Caco-2 (cell line): ENCODE results near the gene STK16. TPM values are rescaled to one million over a fixed set of nuclear protein-coding genes. Genes with fewer than 3 reads are reported as not detected.

Experiments
- BruUV-seq: library from RNA; stranded (reverse); fragments of 400-500 nt; replicated peaks from 2 replicates; lab custom pipeline; 2021; lab: Mats Ljungman, UMichigan
- CTCF ChIA-PET: fragments of 300-600 bp; sonication (Branson Sonifier 250); formaldehyde crosslinking; loops from one replicate; lab custom pipeline; 2022; ENCODE audit warnings: antibody characterized with exemption; lab: Charles Lee
- POLR2A ChIA-PET: fragments of 300-600 bp; sonication (Branson Sonifier 250); formaldehyde crosslinking; loops from one replicate; lab custom pipeline; 2022; ENCODE audit warnings: antibody characterized with exemption; lab: Charles Lee
- DNase-seq, 2 experiments: peaks; one replicate each; pipeline versions ENCODE4 v3.0.0 to v3.0.0-alpha.2; 2020 to 2022
- H3K27me3 ChIP-seq: replicated peaks from 2 replicates; pipeline ENCODE4 v1.6.0; 2011; ENCODE audit warnings: low read length; ENCODE audit not compliant: control insufficient read depth, insufficient read depth
- H3K36me3 ChIP-seq: 2 replicates; pipeline ENCODE4 v1.5.1; 2011; ENCODE audit warnings: low read length; ENCODE audit not compliant: control insufficient read depth, insufficient read depth
- H3K4me1 ChIP-seq: fragments of 250-450 bp; sonication (Bioruptor Pico); 2 replicates; pipeline ENCODE4 v1.5.1; 2020; ENCODE audit warnings: mild to moderate bottlenecking
- H3K4me3 ChIP-seq: 2 replicates; pipeline ENCODE4 v1.5.1; 2011; ENCODE audit warnings: low read depth, mild to moderate bottlenecking, control low read depth, low read length
- H3K9me3 ChIP-seq: fragments of 250-450 bp; sonication (Bioruptor Pico); 2 replicates; pipeline ENCODE4 v1.5.1; 2020; ENCODE audit warnings: mild to moderate bottlenecking, moderate library complexity
- H3K27ac Mint-ChIP-seq: one replicate; pipeline ENCODE4 v1.8.0; 2022; ENCODE audit warnings: mixed read lengths; ENCODE audit not compliant: unreplicated experiment
- H3K27me3 Mint-ChIP-seq: one replicate; pipeline ENCODE4 v1.8.0; 2022; ENCODE audit warnings: mixed read lengths; ENCODE audit not compliant: insufficient read depth, unreplicated experiment
- H3K36me3 Mint-ChIP-seq: one replicate; pipeline ENCODE4 v1.8.0; 2022; ENCODE audit warnings: mild to moderate bottlenecking, mixed read lengths; ENCODE audit not compliant: insufficient read depth, unreplicated experiment
- H3K4me1 Mint-ChIP-seq: one replicate; pipeline ENCODE4 v1.8.0; 2022; ENCODE audit warnings: low read depth, mixed read lengths; ENCODE audit not compliant: unreplicated experiment
- H3K4me3 Mint-ChIP-seq: one replicate; pipeline ENCODE4 v1.8.0; 2022; ENCODE audit warnings: mild to moderate bottlenecking, moderate library complexity, mixed read lengths; ENCODE audit not compliant: unreplicated experiment
- H3K9me3 Mint-ChIP-seq: one replicate; pipeline ENCODE4 v1.8.0; 2022; ENCODE audit warnings: mixed read lengths; ENCODE audit not compliant: unreplicated experiment
- CTCF ChIP-seq, 2 experiments: fragments of 200-600 bp in 1 of 2; IDR thresholded peaks; 1 replicate in 1 of 2; 2 replicates in 1 of 2; pipeline versions ENCODE4 v1.5.1 to v1.8.0; 2011 to 2022; ENCODE audit warnings: antibody characterized with exemption in 1 of 2, control low read depth in 1 of 2, inconsistent platforms in 1 of 2, low read depth in 1 of 2, low read length in 1 of 2, mild to moderate bottlenecking in 1 of 2, moderate library complexity in 1 of 2; ENCODE audit not compliant: insufficient read depth in 1 of 2, severe bottlenecking in 1 of 2, unreplicated experiment in 1 of 2
- intact Hi-C: fragments of 100-400 bp; cut with micrococcal nuclease; formaldehyde crosslinking; loops from one replicate; pipeline ENCODE4 v1.10.0; 2022; ENCODE audit not compliant: unreplicated experiment
- total RNA-seq: library from RNA; stranded (reverse); gene quantifications from 2 replicates; pipeline ENCODE4 v1.2.3, GENCODE V29; 2022

Gene STK16
- total RNA-seq, 1 experiment from 2014 or later, result 26.6 TPM

GRCh38 chr2:219273937-219274336 lies 28.7 kb downstream of the STK16 start:
- Histone ChIP-seq H3K4me3 (no peak overlapping the region), H3K27me3 (no peaks in the 10 kb centered on the region), H3K9me3 (no peaks in the 10 kb centered on the region), H3K4me1 (peaks cover 37% of the 10 kb centered on the region), H3K36me3 (no peaks in the 10 kb centered on the region)
- ChIA-PET POLR2A (interaction anchor here (0.6 to 1.7 kb wide), 4 partner anchors 13 to 56 kb away, joined by 3 to 7 read pairs (median 4); no protein-coding TSS in a partner anchor), CTCF (interaction anchor here (0.6 to 1.6 kb wide), 8 partner anchors 20 to 200 kb away, joined by 3 to 29 read pairs (median 4); partner anchors contain the start of gene TUBA4A)
- no peak for DNase-seq
- Mint-ChIP-seq H3K27me3 (no peaks in the 10 kb centered on the region), H3K27ac (peak overlapping the region; percentile 82), H3K9me3 (no peaks in the 10 kb centered on the region), H3K36me3 (peaks cover 4% of the 10 kb centered on the region), H3K4me3 (no peak overlapping the region), H3K4me1 (peaks cover 11% of the 10 kb centered on the region)
- intact Hi-C loops, result no loop called here
- BruUV-seq, result no TSS peak
- no peak for TF ChIP-seq CTCF (IDR thresholded peaks at IDR 0.05; ENCODE audit: insufficient read depth in 1 of 2, low read depth in 1 of 2, low read length in 1 of 2, severe bottlenecking in 1 of 2, unreplicated experiment in 1 of 2)

GRCh38 chr2:219274361-219274921 lies 29.2 kb downstream of the STK16 start:
- Mint-ChIP-seq H3K9me3 (no peaks in the 10 kb centered on the region), H3K27me3 (no peaks in the 10 kb centered on the region), H3K4me1 (peaks cover 11% of the 10 kb centered on the region), H3K4me3 (peak overlapping the region; percentile 23), H3K27ac (peak overlapping the region; percentile 82), H3K36me3 (peaks cover 7% of the 10 kb centered on the region)
- Histone ChIP-seq H3K4me3 (no peak overlapping the region), H3K9me3 (no peaks in the 10 kb centered on the region), H3K4me1 (peaks cover 37% of the 10 kb centered on the region), H3K27me3 (no peaks in the 10 kb centered on the region), H3K36me3 (no peaks in the 10 kb centered on the region)
- intact Hi-C loops, result no loop called here
- POLR2A ChIA-PET, result interaction anchor here (0.6 to 1.7 kb wide), 5 partner anchors 13 to 57 kb away, joined by 3 to 7 read pairs (median 4); partner anchors contain the start of gene TUBA4A
- DNase-seq, result peak; percentile 72
- CTCF ChIA-PET, result interaction anchor here (0.6 to 1.6 kb wide), 9 partner anchors 14 to 200 kb away, joined by 3 to 29 read pairs (median 3); partner anchors contain the start of gene TUBA4A
- no peak for TF ChIP-seq CTCF (IDR thresholded peaks at IDR 0.05; ENCODE audit: insufficient read depth in 1 of 2, low read depth in 1 of 2, low read length in 1 of 2, severe bottlenecking in 1 of 2, unreplicated experiment in 1 of 2)
- no TSS peak for BruUV-seq

GRCh38 chr2:219277703-219278654 lies 32.7 kb downstream of the STK16 start:
- POLR2A ChIA-PET, result interaction anchor here (0.6 to 1.5 kb wide), 12 partner anchors 14 to 709 kb away, joined by 3 to 18 read pairs (median 4); partner anchors contain the start of genes CNPPD1, DNPEP and TUBA4A
- peak overlapping the region; percentile 98 for H3K27ac Mint-ChIP-seq
- no peaks in the 10 kb centered on the region for H3K27me3 Mint-ChIP-seq
- no TSS peak for BruUV-seq
- H3K36me3 ChIP-seq, result peaks cover 3% of the 10 kb centered on the region
- H3K4me3 ChIP-seq, result peak overlapping the region; percentile 85
- intact Hi-C loops, result loop anchor here (1.0 to 5.0 kb wide), 2 partner anchors 17 to 101 kb away; partner anchors contain the start of genes CNPPD1 and RETREG2
- peak; percentile 92 to 96 for TF ChIP-seq CTCF (IDR thresholded peaks at IDR 0.05; ENCODE audit: insufficient read depth in 1 of 2, low read depth in 1 of 2, low read length in 1 of 2, severe bottlenecking in 1 of 2, unreplicated experiment in 1 of 2)
- DNase-seq, result peak; percentile 83 to 90
- no peaks in the 10 kb centered on the region for H3K9me3 Mint-ChIP-seq
- no peaks in the 10 kb centered on the region for H3K9me3 ChIP-seq
- H3K4me1 Mint-ChIP-seq, result peaks cover 13% of the 10 kb centered on the region
- H3K36me3 Mint-ChIP-seq, result peaks cover 12% of the 10 kb centered on the region
- H3K4me1 ChIP-seq, result peaks cover 37% of the 10 kb centered on the region
- peak overlapping the region; percentile 98 for H3K4me3 Mint-ChIP-seq
- CTCF ChIA-PET, result interaction anchor here (0.5 to 5.8 kb wide), 18 partner anchors 8 to 381 kb away, joined by 3 to 92 read pairs (median 5); partner anchors contain the start of genes CNPPD1, DNPEP, GLB1L and STK16
- no peaks in the 10 kb centered on the region for H3K27me3 ChIP-seq
